ENCODE results near the gene KATNAL1. TPM values are rescaled to one million over a fixed set of nuclear protein-coding genes. Genes with fewer than 3 reads are reported as not detected.
"Not testable (repeated sequence)": the region's sequence is repeated elsewhere in the genome, so short reads cannot be mapped to it uniquely, and the experiment has no call there.

KATNAL1 gene
- total RNA-seq, 2 experiments from 2014 or later, result 10.6 to 12.3 TPM

DNA sequence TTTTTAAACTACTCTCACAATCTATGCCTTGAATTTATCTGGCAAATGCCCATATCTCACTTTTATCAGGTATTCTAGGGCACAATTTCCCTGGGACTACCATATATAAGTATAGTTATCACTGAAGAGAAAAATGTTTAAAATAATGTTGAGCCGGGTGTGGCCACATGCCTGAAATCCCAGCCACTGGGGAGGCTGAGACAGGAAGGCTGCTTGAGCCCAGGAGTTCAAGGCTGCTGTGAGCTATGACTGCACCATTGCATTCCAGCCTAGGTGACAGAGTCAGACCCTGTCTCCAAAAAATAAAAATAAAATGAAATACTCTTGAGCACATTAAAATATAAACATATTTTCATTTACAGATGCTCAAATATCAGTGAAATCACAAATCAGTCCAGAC lies 4.1 kb downstream of the KATNAL1 start:
- ChIA-PET CTCF (no interaction called here), POLR2A (no interaction called here)

DNA sequence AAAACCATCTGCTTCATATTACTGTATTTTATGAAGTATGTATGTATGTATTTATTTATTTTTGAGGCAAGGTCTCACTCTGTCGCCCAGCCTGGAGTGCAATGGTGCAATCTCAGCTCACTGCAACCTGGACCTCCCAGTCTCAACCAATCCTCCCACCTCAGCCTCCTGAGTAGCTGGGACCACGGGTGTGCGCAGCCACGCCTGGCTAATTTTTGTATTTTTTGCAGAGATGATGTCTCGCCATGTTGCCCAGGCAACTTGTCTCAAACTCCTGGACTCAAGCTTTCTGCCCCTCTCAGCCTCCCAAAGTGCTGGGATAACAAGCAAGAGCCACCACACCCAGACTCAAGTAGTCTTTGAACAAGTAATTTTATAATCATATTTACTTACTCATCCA lies 5.5 kb downstream of the KATNAL1 start:
- ChIA-PET POLR2A (no interaction called here), CTCF (no interaction called here)

DNA sequence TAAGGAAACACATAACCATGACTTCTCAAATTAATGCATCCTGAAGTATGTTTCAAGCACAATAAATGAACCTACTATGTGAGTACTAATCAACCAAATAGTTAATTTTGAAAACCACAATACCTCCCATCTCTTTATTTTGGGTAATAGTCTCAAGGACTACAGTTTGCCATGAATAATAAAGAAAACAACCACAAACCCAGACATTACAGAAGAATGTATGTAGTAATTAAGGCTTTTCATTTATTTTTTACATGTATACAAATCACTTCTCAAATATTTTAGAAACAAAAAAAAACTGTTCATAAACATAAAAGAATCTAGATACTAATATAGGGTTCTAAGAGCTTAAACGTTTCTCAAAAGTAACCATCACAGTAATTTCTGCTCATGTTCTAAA lies 6.8 kb downstream of the KATNAL1 start:
- CTCF ChIA-PET, result no interaction called here
- POLR2A ChIA-PET, result no interaction called here

DNA sequence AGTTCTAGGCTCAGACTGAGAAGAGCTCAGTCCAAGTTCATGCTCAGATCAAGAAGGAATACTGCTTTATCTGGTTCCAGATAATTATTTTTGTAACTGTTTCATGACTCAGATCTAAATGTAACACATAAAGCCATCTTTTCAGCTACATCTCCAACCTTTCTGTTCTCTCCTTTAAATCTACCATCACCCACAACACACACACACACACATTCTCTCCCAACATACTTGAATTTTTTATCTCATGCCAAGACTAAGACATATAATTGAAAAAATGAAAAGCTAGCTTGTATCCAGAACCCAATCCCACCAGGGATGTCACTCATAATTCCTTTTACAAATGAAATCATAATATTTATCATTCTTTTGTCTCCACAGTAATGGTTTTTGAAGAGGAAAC lies 7.6 kb downstream of the KATNAL1 start:
- CTCF ChIA-PET, result interaction anchor here (2.2 kb wide), 1 partner anchor 11 kb away, joined by 6 read pairs; no protein-coding TSS in a partner anchor

DNA sequence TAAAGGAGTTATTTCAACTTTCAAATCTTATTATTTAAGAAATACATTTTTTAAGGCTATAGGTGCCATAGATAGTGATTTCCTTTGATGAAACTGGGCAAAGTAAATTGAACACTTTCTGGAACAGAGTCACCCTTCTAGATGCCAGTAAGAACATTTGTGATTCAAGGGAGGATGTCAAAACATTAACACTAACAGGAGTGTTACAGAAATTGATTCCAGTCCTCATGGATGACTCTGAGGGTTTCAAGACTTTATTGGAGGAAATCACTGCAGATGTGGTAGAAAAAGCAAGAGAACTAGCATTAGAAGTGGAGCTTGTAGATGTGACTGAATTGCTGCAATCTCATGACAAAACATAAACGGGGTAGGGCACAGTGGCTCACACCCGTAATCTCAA lies 12.2 kb downstream of the KATNAL1 start:
- CTCF ChIA-PET, result interaction anchor here (1.2 kb wide), 1 partner anchor 11 kb away, joined by 3 read pairs; no protein-coding TSS in a partner anchor
- POLR2A ChIA-PET, result no interaction called here

More for the DNA sequence above, 7.6 kb downstream of the KATNAL1 start:
- POLR2A ChIA-PET, result no interaction called here

DNA sequence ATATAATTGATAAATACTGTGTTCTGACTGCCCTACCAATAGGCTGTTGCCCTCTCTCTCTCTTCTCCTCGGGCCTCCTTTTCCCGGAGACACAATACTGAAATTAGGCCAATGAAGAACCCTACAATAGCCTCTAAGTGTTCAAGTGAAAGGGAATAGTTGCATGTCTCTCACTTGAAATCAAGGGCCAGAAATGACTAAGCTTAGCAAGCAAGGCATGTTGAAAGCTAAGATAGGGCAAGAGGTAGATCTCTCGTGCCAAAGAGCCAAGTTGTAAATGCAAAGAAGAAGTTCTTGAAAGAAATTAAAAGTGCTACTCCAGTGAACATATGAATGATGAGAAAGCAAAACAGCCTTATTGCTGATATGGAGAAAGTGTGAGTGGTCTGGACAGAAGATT lies 13.3 kb downstream of the KATNAL1 start:
- ChIA-PET CTCF (interaction anchor here (1.2 kb wide), 1 partner anchor 13 kb away, joined by 3 read pairs; no protein-coding TSS in a partner anchor), POLR2A (no interaction called here)

DNA sequence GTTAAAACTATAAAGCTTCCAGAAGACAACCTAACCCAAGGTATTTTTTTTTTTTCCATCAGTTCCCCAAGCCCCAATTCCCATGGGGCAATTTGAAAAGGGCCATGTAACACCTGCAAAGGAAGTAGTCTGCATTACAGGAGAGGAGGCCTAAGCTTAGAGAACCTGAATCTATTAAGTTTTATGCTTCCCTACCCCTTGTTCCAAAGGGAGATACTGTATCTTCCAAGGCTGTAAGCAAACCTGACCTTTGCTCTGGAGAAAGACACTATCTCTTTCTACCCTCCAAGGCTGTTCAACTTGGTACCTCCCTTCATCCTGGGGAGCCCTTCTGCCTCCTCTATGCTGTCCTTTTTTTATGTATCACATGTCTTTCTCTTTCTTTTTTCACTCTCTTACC lies 15.0 kb downstream of the KATNAL1 start:
- CTCF ChIA-PET, result no interaction called here
- POLR2A ChIA-PET, result no interaction called here

DNA sequence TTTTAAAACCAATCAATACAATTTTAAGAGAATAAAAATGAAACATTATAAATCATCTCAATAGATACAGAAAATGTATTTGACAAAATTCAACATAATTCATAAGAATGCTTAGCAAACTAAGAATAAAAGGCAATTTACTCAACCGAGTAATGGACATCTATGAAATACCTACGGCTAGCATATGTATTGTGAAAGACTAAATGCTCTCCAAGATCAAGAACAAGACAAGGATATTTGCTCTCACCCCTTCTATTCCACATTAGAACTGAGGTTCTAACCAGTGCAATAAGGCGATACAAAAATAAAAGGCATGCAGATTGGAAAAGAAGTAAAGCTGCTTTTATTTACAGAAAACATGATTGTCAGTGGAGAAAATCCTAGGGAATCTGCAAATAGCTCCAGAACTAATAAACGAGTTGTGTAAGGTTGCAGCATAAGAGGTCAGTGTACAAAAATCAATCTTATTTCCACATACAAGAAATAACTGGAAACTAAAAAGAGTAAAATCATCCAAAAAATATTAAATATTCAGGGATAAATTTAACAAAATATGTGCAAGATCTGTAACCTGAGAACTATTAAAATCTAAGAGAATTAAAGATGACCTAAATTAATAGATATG lies 16.4 kb downstream of the KATNAL1 start:
- ChIA-PET CTCF (no interaction called here), POLR2A (no interaction called here)

DNA sequence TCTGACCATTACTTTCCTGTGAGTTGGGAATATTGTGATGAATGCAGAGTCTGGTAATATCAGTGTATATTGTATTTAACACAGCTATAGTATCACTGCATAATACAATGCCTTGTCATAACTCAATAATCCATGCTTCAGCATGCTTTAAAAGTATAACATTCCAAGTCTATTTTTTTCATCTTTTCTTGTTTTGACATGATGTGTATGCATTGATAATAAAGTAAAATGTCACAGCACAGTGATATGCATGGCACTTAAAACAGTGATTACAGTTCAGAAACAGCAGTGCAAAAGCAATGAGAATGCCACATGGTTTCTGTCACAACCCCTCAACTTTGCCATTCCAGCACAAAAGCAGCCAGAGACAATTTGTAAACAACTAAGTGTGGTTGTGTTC lies 17.8 kb downstream of the KATNAL1 start:
- POLR2A ChIA-PET, result no interaction called here
- CTCF ChIA-PET, result no interaction called here

DNA sequence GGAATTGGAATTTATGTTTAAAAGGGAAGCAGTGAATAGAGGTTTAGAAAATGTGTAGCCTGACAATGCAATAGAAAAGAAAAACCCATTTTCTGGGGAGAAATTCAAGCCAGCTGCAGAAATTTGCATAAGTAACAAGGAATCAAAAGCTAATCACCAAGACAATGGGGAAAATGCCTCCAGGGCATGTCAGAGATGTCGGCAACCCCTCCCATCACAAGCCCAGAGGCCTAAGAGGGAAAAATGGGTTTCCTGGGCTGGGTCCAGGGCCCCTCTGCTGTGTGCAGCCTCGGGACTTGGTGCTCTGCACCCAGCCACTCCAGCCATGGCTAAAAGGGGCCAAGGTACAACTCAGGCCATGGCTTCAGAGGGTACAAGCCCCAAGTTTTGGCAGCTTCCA lies 21.3 kb downstream of the KATNAL1 start:
- POLR2A ChIA-PET, CTCF ChIA-PET: not testable (repeated sequence)

DNA sequence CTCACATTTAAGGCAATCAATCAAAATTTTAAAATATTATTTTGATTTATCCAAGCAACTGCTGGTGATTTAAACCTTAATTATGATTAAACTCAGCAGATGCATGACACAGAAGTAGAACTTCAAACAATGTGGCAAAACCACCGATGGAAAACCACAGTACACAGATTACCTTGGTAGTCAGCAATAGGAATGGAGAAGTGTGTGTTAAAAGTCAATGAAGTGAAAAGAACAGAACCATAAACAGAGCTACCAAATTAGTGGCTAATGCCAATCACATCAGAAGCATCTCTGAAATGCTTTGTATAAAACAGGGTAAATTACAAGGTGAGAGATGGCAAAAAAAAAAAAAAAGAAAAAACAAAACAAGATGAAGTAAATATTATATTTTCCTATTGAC lies 31.2 kb downstream of the KATNAL1 start:
- POLR2A ChIA-PET, result interaction anchor here (0.6 kb wide), 1 partner anchor 23 kb away, joined by 11 read pairs; no protein-coding TSS in a partner anchor
- CTCF ChIA-PET, result no interaction called here

DNA sequence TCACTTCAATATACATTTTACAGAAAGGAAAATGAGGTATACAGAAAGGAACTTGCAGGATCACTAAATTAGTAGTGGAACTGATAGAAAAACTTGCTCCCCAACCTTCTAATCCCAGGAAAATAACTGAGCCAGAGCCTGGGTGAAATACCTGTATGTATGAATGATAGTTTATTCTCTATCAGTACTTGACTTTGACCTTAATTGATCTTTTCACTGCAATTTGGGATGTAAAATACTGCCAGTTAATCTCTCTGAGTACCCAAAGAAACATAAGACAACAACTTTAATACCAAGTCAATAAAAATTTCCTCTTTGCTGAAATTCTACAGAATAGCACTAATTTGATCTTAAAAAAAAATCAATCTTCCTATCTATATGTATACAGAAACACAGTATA lies 33.3 kb downstream of the KATNAL1 start:
- ChIA-PET CTCF (no interaction called here), POLR2A (no interaction called here)

DNA sequence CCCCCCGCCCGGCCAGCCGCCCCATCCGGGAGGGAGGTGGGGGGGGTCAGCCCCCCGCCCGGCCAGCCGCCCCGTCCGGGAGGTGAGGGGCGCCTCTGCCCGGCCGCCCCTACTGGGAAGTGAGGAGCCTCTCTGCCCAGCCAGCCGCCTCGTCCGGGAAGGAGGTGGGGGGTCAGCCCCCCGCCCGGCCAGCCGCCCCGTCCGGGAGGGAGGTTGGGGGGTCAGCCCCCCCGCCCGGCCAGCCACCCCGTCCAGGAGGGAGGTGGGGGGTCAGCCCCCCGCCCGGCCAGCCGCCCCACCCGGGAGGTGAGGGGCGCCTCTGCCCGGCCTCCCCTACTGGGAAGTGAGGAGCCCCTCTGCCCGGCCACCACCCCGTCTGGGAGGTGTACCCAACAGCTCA lies 37.3 kb downstream of the KATNAL1 start:
- POLR2A ChIA-PET, CTCF ChIA-PET: not testable (repeated sequence)

DNA sequence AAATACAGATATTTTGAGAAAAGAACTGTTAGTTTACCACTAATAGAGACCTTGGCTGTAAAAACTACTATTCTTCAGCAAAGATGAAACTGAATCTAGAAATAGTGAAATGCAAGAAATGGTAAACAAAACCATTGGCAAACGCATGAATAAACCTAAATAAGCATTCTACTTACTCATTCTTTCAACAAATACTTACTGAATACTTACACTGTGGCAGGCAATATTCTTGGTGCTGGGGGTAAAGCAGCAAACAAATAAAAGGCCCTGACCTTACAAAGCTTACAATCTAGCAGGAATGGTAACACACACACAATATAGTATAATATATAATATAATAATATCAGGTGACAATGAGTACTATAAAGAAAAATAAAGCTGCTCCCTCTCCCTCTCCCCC lies 38.7 kb downstream of the KATNAL1 start:
- CTCF ChIA-PET, result no interaction called here

DNA sequence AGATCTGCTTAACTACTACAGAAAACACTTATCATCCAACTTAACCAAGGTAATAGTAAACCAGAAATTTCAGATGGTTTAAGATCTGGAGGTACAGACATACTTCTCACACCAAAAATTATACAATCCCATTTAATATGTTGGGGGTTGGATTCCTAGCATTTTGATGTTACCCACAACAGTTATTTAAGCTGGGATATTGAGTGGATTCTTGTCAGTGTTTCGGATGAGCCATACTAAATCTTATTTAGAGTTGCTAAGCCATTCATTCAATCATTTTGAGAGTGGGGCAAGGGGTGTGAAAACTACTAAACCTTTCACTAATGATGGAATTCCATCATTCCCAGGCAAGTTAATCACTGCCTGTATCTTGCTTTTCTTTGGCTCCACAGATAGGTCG lies 40.6 kb downstream of the KATNAL1 start:
- ChIA-PET CTCF (no interaction called here), POLR2A (no interaction called here)

More for the DNA sequence above, 38.7 kb downstream of the KATNAL1 start:
- POLR2A ChIA-PET, result no interaction called here

DNA sequence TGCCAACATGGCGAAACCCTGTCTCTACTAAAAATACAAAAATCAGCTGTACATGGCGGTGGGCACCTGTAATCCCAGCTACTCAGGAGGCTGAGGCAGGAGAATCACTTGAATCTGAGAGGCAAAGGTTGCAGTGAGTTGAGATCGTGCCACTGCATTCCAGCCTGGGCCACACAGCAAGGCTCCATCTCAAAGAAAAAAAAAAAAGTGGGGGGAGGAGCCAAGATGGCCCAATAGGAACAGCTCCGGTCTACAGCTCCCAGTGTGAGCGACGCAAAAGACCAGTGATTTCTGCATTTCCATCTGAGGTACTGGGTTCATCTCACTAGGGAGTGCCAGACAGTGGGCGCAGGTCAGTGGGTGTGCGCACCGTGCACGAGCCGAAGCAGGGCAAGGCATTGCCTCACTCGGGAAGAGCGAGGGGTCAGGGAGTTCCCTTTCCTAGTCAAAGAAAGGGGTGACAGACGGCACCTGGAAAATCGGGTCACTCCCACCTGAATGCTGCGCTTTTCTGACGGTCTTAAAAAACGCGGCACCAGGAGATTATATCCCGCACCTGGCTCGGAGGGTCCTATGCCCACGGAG lies 48.1 kb downstream of the KATNAL1 start:
- POLR2A ChIA-PET, CTCF ChIA-PET: not testable (repeated sequence)

DNA sequence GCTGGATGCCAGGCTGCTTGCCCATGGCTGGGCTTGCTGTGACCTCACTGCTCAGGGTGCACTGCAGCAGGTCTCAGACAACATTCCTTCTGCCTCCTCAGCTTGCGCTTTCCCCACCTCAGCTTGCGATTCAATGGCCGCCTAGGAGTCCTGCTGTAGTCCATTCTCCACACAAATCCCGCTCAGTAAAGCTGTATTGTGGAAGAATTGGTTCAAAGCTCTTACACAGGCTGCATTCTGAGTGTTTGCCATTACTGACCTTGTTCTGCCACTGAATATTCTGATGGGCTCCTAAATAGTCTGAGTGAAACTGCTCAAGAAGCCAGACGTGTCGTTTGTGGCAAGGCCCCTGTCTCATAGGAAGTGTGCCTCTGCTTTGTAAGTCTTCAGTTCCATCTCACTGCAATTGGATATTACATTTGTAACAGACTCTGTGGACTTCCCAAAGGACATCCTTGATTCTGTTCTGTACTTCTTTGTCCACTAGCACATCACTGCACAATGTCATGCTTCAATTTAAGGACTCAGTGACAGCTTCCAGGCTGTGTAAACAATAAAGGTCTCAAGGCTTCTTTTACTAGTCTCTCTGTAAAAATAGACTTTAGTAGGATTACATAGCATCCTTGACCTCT lies 49.8 kb downstream of the KATNAL1 start:
- ChIA-PET POLR2A (interaction anchor here (0.6 kb wide), 1 partner anchor 393 kb away, joined by 4 read pairs; no protein-coding TSS in a partner anchor), CTCF (no interaction called here)

DNA sequence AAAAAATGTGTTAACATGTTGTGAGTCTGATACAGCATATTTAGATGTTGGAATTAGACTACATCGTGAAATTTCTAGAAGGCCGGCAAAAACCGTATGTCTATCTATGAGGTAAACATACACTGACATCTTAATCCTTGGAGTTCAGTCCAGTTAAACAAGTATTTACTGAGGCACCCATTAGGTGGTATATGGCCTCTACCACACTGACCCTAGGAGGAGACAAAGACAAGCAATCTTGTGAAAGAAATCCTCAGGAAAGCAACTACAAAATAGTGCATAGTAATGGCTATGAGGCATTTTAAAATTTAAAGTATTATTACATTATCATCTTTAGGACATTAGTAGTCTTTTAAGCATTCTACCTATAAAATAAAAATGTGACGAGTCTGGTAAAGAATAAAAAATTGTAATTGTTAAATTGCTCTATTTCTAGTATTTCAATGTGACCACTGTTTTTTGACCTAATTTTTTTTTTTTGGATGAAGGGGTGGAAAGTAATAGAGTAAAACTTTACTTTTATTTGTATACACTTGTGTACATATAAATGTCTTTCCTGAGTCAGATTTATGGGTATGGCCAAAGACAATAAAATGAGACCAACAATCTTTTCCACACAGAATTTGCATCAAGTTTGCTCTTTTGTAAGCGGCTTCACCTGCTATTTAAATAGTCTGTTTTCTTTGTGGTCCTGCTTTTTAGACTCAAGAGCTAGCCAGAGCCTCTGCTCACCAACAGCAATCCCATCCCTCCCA lies 50.5 kb downstream of the KATNAL1 start:
- ChIA-PET CTCF (no interaction called here), POLR2A (interaction anchor here (0.6 kb wide), 1 partner anchor 394 kb away, joined by 4 read pairs; no protein-coding TSS in a partner anchor)

DNA sequence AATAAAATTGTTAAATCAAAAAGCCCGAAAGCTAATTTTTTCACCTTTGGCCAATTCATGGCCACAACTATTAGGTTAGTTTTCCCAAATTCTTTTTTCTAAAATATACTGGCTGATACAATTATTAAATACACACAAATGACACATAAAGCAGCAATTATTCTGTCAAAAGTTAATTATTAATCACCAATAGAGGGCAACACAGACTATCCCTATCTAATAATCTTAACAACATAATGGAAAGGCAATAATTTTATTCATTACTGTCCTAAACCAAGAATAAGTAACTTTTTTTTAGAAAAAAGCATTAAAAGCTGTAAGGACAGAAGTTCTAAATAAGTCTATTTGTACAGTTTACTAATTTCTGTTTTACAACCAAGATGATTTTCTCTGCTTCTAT lies 51.7 kb downstream of the KATNAL1 start:
- CTCF ChIA-PET, result interaction anchor here (1.0 kb wide), 1 partner anchor 163 kb away, joined by 3 read pairs; no protein-coding TSS in a partner anchor
- POLR2A ChIA-PET, result no interaction called here

DNA sequence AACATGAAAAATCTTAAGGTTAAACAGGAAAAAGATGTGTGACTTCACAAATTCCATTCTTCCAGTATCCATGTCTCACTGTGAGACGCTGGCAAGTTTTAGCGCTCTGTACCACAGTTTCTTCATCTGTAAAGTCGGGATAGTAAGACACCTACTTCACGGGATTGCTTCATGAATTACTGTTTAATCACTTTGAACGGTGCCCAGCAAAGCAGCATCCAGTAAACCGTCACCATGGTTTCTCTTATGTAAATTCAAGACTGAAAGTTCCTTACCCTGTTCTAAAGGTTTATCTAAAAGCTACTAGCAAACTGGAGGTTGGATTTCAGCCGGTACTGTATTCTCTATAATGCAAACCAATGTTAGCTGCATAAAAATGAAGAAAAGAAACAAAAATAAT lies 53.5 kb downstream of the KATNAL1 start:
- ChIA-PET CTCF (interaction anchor here (0.6 to 0.7 kb wide), 2 partner anchors 344 to 522 kb away, joined by 4 read pairs; no protein-coding TSS in a partner anchor), POLR2A (interaction anchor here (0.7 kb wide), 2 partner anchors 29 to 527 kb away, joined by 3 to 9 read pairs; no protein-coding TSS in a partner anchor)

DNA sequence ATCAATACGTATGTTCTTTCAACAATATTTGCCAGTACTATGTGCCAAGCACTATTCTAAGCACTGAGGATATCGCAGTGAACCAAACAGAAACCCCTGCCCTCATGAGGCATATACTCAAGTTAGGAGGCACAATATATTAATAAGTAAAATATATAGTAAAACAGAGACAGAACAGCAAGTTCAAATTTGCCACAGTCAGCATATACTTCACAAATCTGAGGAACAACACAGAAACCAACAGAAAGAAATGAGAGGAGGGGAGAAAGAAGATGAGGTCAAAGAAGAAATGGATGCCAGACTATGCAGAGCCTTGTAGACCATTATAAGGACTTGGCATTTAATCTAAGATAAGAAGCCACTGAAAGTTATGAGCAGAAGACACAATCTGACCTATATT lies 59.9 kb downstream of the KATNAL1 start:
- POLR2A ChIA-PET, result no interaction called here

More for the DNA sequence above, 59.9 kb downstream of the KATNAL1 start:
- CTCF ChIA-PET, result no interaction called here
